GM21528 (cell line): ENCODE measurements around the gene TEX101.

ENCODE experiments used
- ATAC-seq: cut with Tn5 transposase; IDR thresholded peaks from one replicate; pipeline ENCODE4 v1.9.1; 2021; ENCODE audit warnings: mild to moderate bottlenecking, moderate library complexity; ENCODE audit not compliant: unreplicated experiment, low FRiP score

TEX101 gene

DNA sequence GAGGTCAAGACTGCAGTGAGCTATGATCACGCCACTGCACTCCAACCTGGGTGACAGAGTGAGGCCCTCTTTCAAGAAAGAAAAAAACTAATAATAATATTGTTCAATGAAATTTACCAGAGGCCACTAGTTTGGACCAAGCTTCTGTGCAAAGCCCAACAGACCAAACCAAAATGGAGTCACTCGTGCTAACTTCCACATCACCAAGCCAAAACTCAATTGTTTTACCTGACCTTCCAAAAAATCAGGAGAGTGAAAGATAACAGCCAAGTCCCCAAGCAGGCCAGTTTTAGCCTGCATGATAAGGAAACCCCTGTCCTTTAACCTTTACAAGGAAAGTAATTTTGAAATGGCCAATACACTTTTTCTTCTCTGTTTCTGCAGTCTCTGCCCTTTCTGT, 30.7 kb downstream of the TEX101 start:
- no peak for ATAC-seq

GRCh38 chr19:43446746-43447489, 32.2 kb downstream of the TEX101 start:
- no peak for ATAC-seq

GRCh38 chr19:43447655-43448054, 33.0 kb downstream of the TEX101 start:
- ATAC-seq, result no peak

DNA sequence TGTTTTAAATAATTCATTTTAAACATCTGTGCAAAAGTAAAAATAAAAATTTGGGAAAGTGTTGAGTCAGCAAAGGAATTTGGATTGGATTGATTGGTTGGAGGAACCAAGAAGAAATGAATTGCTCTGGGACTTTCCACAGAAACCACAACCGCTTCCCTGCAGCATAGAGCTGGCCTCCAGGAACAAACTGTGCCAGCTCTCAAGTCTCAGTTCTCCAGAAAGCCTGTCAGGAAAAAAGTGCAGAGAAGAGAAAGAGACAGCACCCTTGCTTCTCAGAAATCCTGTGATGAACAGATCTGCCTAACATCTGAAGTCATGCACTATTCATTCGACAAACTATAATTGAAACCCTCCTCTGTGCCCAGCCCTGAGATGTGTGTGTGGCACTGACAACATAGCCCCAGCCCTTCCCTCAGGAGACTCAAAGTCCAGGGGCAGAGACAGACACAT, 35.9 kb downstream of the TEX101 start:
- ATAC-seq, result no peak

- ATAC-seq, result no peak
Observed at GRCh38 chr19:43452582-43452981, 37.9 kb downstream of the TEX101 start.

GRCh38 chr19:43454031-43454430, 39.3 kb downstream of the TEX101 start:
- no peak for ATAC-seq

DNA sequence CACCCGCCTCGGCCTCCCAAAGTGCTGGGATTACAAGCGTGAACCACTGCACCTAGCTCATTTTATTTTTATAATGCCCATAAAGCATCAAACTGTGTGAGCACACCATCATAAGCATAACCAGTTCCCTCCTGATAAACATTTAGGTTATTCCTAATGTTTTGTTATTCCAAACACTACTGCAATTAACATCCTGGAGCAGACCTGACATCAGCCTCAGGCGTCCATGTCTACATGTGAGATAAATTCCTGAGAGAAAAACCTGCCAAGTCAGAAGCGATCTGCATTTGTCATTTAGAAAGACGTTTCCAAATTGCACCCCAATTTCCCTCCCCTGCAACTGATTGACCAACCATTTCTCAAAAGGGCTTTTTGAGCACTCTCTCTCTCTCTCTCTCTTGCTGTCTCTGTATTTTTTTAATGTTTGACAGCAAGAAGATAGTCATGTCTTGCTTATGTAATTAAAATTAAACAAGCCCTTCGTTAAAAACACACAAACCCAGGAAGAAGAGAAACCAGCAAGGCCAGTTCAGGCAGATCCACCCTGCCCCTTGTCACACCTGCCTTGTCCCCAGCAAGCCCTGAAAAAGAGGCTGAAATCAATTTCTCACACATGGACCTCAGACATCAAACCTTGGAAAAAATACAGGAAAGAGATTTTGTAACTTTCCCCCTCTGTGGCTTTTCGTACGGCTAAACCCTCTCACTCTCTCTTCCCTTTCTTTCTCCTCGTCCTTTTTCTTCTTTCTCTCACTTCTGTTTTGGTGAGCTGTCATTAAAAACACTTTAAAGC, 40.8 kb downstream of the TEX101 start:
- ATAC-seq, result no peak

- no peak for ATAC-seq
Observed at GRCh38 chr19:43457809-43458208, 43.1 kb downstream of the TEX101 start.

GRCh38 chr19:43460362-43461016, 45.8 kb downstream of the TEX101 start:
- ATAC-seq, result no peak

- ATAC-seq, result no peak
Observed at GRCh38 chr19:43461303-43461702, 46.6 kb downstream of the TEX101 start.

- no peak for ATAC-seq
Observed at GRCh38 chr19:43462383-43462782, 47.7 kb downstream of the TEX101 start.

- ATAC-seq, result no peak
Observed at GRCh38 chr19:43462785-43463380, 48.2 kb downstream of the TEX101 start.

GRCh38 chr19:43463381-43464133, 48.9 kb downstream of the TEX101 start:
- ATAC-seq, result peak; percentile 87

DNA sequence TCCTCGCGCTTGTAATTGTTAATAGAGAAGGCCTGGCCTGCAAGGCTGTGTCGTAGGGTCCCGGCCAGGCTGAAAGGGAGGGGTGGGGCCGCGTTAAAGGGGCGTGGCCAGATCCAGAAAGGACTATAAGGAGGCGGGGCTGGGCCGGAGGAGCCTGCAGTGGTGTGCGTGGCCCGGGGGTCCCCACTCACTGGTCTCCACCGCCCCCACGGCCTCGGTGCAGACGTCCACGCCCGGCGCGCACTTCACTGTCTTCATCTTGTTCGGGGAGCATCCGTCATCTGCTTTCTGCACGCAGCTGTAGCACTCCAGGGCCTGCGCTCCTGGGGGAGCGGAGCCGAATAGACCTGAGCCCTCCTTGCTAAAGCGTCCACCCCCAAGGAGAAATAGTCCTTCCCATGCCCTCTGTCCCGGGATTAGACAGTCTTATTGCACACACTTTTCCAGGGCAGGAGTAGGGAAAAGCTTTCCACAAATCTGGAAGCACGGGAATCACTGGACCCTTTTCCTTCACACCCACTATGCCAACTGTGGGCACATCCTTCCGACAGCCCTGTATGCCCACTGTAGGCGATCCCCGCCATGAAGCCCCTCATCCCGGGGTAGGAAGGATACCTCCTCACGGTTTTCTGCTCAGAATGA, 49.6 kb downstream of the TEX101 start:
- ATAC-seq, result peak; percentile 45

DNA sequence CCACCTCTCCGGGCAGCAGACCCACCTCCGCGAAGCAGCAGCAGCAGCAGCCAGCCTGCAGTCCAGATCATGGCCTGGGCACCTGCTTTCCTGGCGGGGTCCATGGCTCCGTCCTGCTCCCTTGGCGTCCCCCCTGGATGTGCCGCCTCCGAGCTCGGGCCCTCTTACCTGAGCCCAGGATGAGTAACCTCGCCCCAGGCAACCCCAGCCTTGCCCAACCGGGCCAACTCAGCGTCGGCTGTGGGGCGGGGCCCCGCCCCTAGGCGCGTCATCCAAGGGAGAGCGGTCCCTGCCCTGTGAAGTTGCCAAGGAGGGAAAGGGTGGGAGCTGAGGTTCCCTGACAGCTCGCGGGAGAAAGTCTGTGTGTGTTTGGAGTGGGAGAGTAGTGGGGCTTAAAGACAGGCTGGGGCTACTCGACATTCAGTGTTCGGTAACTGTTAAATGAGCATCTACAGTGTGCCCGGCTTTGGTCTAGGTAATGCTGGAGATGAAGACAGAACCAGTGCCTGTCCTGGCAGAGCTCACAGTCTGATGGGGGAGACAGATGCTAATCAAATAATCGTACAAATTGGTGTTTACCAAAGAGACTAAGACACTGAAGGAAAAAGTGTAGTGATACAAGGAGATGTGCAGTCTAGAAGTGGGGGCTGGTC, 50.9 kb downstream of the TEX101 start, which contains the start of gene LYPD3:
TSS of gene LYPD3 (minus strand) at position 141 of the 653 bp plus-strand sequence. CDS start at position 104, 37 bp downstream.
- no peak for ATAC-seq

- ATAC-seq, result no peak
Observed at GRCh38 chr19:43466793-43467192, 52.1 kb downstream of the TEX101 start.

DNA sequence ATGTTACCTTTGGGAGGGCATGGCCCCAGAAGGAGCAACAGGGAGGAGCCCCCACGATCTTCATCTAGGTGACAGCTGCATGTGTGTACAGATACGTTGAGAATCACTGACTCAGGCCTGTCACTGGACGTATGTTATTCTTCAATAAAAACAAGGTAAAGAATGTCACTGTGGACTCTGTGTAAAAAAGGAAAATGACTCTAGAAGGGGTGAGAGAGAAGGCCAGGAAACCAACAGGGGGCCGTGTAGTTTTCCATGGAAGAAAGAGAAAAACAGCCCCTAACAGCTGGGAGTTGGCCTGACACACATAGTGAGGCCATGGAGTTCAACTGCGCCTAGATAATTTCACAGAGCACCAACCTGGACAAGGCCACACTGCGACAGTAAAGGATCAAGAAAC, 52.6 kb downstream of the TEX101 start:
- no peak for ATAC-seq

DNA sequence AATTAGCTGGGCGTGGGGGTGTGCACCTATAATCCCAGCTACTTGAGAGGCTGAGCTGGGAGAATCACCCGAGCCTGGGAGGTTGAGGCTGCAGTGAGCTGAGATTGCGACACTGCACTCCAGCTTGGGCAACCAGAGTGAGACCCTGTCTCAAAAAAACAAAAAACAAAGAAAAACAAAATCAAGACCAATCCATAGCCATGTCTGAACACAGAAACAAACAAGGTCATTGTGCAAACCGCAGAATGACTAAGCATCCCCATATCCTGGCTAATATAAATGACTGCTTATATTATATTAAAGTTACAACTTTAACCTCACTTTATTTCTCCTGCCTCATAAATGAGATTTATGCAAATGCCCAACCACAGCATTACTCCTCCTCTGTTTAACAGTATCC, 53.0 kb downstream of the TEX101 start:
- ATAC-seq, result no peak
